HepG2 (cell line): ENCODE data around the gene JPH2. TPM values are rescaled to one million over a fixed set of nuclear protein-coding genes. Genes with fewer than 3 reads are reported as not detected.

ENCODE experiments used
- CBX5 ChIP-seq: sonication (generic); formaldehyde crosslinking; IDR thresholded peaks from 2 replicates; pipeline ENCODE4 v1.4.0; 2020; ENCODE audit warnings: missing genetic modification reagents, borderline replicate concordance
- CHD4 ChIP-seq: fragments of 200-600 bp; sonication (generic); IDR thresholded peaks from 2 replicates; pipeline ENCODE4 v1.7.0; 2017; ENCODE audit warnings: mild to moderate bottlenecking, low read length, borderline replicate concordance
- GATA4 ChIP-seq: sonication (generic); IDR thresholded peaks from 2 replicates; pipeline ENCODE4 v1.6.1; 2016; ENCODE audit warnings: antibody characterized with exemption, low read depth, borderline replicate concordance
- HMG20B ChIP-seq: conservative IDR thresholded peaks from 2 replicates; pipeline ENCODE4 v1.6.1; 2016; ENCODE audit warnings: missing genetic modification reagents, missing compliant biosample characterization
- KDM2A ChIP-seq: sonication (generic); formaldehyde crosslinking; IDR thresholded peaks from 2 replicates; pipeline ENCODE4 v1.4.0; 2020; ENCODE audit warnings: low read depth, missing genetic modification reagents, borderline replicate concordance
- MATR3 ChIP-seq: sonication (generic); formaldehyde crosslinking; IDR thresholded peaks from 2 replicates; pipeline ENCODE4 v1.4.0; 2020; ENCODE audit warnings: missing genetic modification reagents
- MXD4 ChIP-seq: IDR thresholded peaks from 2 replicates; pipeline ENCODE4 v1.6.1; 2016; ENCODE audit warnings: mild to moderate bottlenecking, missing biosample characterization, missing genetic modification reagents
- PHB2 ChIP-seq: fragments of 450-650 bp; IDR thresholded peaks from 2 replicates; pipeline ENCODE4 v1.6.1; 2018; ENCODE audit not compliant: partially characterized antibody
- PLSCR1 ChIP-seq: sonication (generic); formaldehyde crosslinking; IDR thresholded peaks from 2 replicates; pipeline ENCODE4 v1.5.0; 2020; ENCODE audit warnings: missing genetic modification reagents, mild to moderate bottlenecking, borderline replicate concordance
- SCMH1 ChIP-seq: sonication (generic); formaldehyde crosslinking; IDR thresholded peaks from 2 replicates; pipeline ENCODE4 v1.9.0; 2021; ENCODE audit warnings: missing genetic modification reagents, mild to moderate bottlenecking, borderline replicate concordance
- SETDB1 ChIP-seq: sonication (generic); formaldehyde crosslinking; IDR thresholded peaks from 2 replicates; pipeline ENCODE4 v1.5.1; 2020; ENCODE audit warnings: missing genetic modification reagents, mild to moderate bottlenecking, borderline replicate concordance
- SRSF4 ChIP-seq: fragments of 200-400 bp; formaldehyde crosslinking; IDR thresholded peaks from one replicate; pipeline ENCODE4 v1.6.1; 2018; ENCODE audit warnings: mild to moderate bottlenecking, low read depth, low read length, moderate library complexity; ENCODE audit not compliant: poor library complexity, severe bottlenecking
- U2AF1 ChIP-seq: fragments of 200-400 bp; formaldehyde crosslinking; optimal IDR thresholded peaks from 2 replicates; pipeline ENCODE3; 2017; ENCODE audit warnings: mild to moderate bottlenecking, low read depth, low read length
- XBP1 ChIP-seq: sonication (generic); formaldehyde crosslinking; IDR thresholded peaks from 2 replicates; pipeline ENCODE4 v1.5.0; 2020; ENCODE audit warnings: missing genetic modification reagents
- ZFP1 ChIP-seq: IDR thresholded peaks from 2 replicates; pipeline ENCODE4 v1.6.1; 2016
- ZIK1 ChIP-seq: sonication (generic); formaldehyde crosslinking; IDR thresholded peaks from 2 replicates; pipeline ENCODE4 v1.5.0; 2020; ENCODE audit warnings: mild to moderate bottlenecking, low read depth, missing genetic modification reagents, borderline replicate concordance
- ZNF17 ChIP-seq: sonication (generic); formaldehyde crosslinking; IDR thresholded peaks from 2 replicates; pipeline ENCODE4 v1.5.0; 2020; ENCODE audit warnings: mild to moderate bottlenecking, missing genetic modification reagents
- ZNF251 ChIP-seq: sonication (generic); formaldehyde crosslinking; IDR thresholded peaks from 2 replicates; pipeline ENCODE4 v1.9.0; 2021; ENCODE audit warnings: mild to moderate bottlenecking, missing genetic modification reagents
- ZNF382 ChIP-seq: sonication (generic); formaldehyde crosslinking; IDR thresholded peaks from 2 replicates; pipeline ENCODE4 v1.5.0; 2020; ENCODE audit warnings: missing genetic modification reagents, mild to moderate bottlenecking, borderline replicate concordance
- ZNF383 ChIP-seq: sonication (generic); formaldehyde crosslinking; IDR thresholded peaks from 2 replicates; pipeline ENCODE4 v1.4.0; 2020; ENCODE audit warnings: missing genetic modification reagents, mild to moderate bottlenecking, borderline replicate concordance
- ZNF564 ChIP-seq: sonication (generic); formaldehyde crosslinking; IDR thresholded peaks from 2 replicates; pipeline ENCODE4 v1.8.1; 2023; ENCODE audit warnings: mild to moderate bottlenecking, missing genetic modification reagents
- polyA plus RNA-seq, 8 experiments: library from polyadenylated mRNA; depleted of rRNA in 3 of 8; stranded (reverse) in 7 of 8; unstranded in 1 of 8; fragments of >200 nt; fragmentation: Illumina TruSeq in 4 of 8; extraction: Trizol in 4 of 8; gene quantifications; 2 replicates each; pipeline versions ENCODE4 v1.2.1 to v1.2.3, GENCODE V29; 2011 to 2016; ENCODE audit warnings: low read depth in 4 of 8, missing spikeins in 1 of 8, mixed read lengths in 1 of 8; ENCODE audit not compliant: insufficient read depth in 1 of 8
- total RNA-seq, 5 experiments: library from RNA; depleted of rRNA; stranded (reverse); fragments of >200 nt; fragmentation: Illumina TruSeq; extraction: Trizol; gene quantifications; 2 replicates each; pipeline ENCODE4 v1.2.3, GENCODE V29; 2016; ENCODE audit warnings: low read depth in 1 of 5
- TF ChIP-seq, protein P1 (sequence below): sonication (generic); formaldehyde crosslinking; IDR thresholded peaks from 2 replicates; pipeline ENCODE4 v1.8.1; 2023; ENCODE audit warnings: missing genetic modification reagents, mild to moderate bottlenecking, borderline replicate concordance
- TF ChIP-seq, protein P2 (sequence below): sonication (generic); formaldehyde crosslinking; IDR thresholded peaks from 2 replicates; pipeline ENCODE4 v1.9.0; 2021; ENCODE audit warnings: missing genetic modification reagents, borderline replicate concordance
- TF ChIP-seq, protein P3 (sequence below): sonication (generic); formaldehyde crosslinking; IDR thresholded peaks from 2 replicates; pipeline ENCODE4 v1.5.0; 2020; ENCODE audit warnings: mild to moderate bottlenecking, missing genetic modification reagents
- TF ChIP-seq, protein P4 (sequence below), 2 experiments: sonication (generic) in 1 of 2; formaldehyde crosslinking in 1 of 2; IDR thresholded peaks; 2 replicates each; pipeline versions ENCODE4 v1.4.0 to v1.6.1; 2018 to 2020; ENCODE audit warnings: missing genetic modification reagents in 2 of 2, borderline replicate concordance in 1 of 2, low read depth in 1 of 2, mild to moderate bottlenecking in 1 of 2, missing biosample characterization in 1 of 2

Gene JPH2
- total and polyA plus RNA-seq, 2 of the 13 experiments (the other 11 are each of a cell fraction or from before 2014, with no cell fraction given) = 0.42 TPM; not detected in 1

DNA sequence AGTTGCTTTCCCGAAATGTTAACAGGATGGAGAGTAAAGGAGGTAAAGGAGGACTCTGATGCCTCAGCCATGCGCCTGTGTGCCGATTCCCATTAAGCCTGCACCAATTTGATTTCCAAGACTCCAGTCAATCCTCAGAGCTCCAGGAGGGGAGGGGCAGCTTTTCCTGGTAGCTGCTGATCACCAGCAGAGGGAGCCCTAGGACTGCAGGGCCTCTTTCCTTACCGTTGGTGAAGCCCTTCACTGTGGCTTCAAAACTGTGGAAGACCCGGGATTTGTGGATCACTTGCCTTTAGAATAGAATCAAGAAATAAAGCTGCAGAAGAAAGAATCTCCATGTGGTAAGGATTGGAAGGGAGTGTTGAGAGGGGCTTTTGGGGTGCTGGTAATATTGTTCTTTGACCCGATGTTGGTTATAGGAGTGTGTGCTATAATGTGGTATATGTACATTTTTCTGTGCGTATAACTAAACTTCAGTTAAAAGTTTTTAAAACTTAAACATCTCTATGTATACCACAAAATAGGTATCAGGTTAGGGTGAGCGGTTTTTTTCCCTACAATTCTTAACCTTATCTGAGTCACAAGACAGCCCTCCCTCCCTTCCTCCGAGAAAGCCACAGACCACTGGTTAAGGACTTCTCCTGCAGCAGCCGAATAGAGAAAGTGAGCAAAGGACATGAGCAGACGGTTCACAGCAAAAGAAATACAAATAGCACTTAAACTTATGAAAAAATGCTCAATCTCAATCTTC, 30.5 kb upstream of the JPH2 start (continued):
- no peak for TF ChIP-seq ZNF383
- TF ChIP-seq U2AF1 = no peak
- TF ChIP-seq SCMH1 = no peak
- no peak for TF ChIP-seq ZNF382 (CRISPR knock-in tag)
- peak; percentile 54; the same call in 1 of the 2 replicates for TF ChIP-seq CBX5
- no peak for TF ChIP-seq SETDB1 (CRISPR knock-in tag)
- TF ChIP-seq KDM2A (CRISPR knock-in tag) = peak; percentile 73; the same call in 1 of the 2 replicates
- no peak for TF ChIP-seq ZIK1 (CRISPR knock-in tag)
- no peak for TF ChIP-seq HMG20B (CRISPR knock-in tag)
- TF ChIP-seq, protein P1, sequence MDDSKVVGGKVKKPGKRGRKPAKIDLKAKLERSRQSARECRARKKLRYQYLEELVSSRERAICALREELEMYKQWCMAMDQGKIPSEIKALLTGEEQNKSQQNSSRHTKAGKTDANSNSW (CRISPR knock-in tag) = no peak
- no peak for TF ChIP-seq ZNF564 (CRISPR knock-in tag)
- TF ChIP-seq PHB2 = no peak
- TF ChIP-seq, protein P2, sequence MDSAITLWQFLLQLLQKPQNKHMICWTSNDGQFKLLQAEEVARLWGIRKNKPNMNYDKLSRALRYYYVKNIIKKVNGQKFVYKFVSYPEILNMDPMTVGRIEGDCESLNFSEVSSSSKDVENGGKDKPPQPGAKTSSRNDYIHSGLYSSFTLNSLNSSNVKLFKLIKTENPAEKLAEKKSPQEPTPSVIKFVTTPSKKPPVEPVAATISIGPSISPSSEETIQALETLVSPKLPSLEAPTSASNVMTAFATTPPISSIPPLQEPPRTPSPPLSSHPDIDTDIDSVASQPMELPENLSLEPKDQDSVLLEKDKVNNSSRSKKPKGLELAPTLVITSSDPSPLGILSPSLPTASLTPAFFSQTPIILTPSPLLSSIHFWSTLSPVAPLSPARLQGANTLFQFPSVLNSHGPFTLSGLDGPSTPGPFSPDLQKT = no peak
- TF ChIP-seq, protein P3, sequence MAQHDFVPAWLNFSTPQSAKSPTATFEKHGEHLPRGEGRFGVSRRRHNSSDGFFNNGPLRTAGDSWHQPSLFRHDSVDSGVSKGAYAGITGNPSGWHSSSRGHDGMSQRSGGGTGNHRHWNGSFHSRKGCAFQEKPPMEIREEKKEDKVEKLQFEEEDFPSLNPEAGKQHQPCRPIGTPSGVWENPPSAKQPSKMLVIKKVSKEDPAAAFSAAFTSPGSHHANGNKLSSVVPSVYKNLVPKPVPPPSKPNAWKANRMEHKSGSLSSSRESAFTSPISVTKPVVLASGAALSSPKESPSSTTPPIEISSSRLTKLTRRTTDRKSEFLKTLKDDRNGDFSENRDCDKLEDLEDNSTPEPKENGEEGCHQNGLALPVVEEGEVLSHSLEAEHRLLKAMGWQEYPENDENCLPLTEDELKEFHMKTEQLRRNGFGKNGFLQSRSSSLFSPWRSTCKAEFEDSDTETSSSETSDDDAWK (CRISPR knock-in tag) = no peak
- TF ChIP-seq, protein P4, sequence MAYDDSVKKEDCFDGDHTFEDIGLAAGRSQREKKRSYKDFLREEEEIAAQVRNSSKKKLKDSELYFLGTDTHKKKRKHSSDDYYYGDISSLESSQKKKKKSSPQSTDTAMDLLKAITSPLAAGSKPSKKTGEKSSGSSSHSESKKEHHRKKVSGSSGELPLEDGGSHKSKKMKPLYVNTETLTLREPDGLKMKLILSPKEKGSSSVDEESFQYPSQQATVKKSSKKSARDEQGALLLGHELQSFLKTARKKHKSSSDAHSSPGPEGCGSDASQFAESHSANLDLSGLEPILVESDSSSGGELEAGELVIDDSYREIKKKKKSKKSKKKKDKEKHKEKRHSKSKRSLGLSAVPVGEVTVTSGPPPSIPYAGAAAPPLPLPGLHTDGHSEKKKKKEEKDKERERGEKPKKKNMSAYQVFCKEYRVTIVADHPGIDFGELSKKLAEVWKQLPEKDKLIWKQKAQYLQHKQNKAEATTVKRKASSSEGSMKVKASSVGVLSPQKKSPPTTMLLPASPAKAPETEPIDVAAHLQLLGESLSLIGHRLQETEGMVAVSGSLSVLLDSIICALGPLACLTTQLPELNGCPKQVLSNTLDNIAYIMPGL (CRISPR knock-in tag; IDR thresholded peaks at IDR 0.05; ENCODE audit: borderline replicate concordance in 1 of 2, low read depth in 1 of 2) = peak; percentile 52 to 77; a peak in 2 of 4 replicates
- TF ChIP-seq XBP1 = no peak
- no peak for TF ChIP-seq MATR3
- 0 out of 2 replicates have a peak, but pooled peaks have one; percentile 37 for TF ChIP-seq MXD4 (CRISPR knock-in tag)
- TF ChIP-seq ZFP1 = no peak
- no peak for TF ChIP-seq ZNF17 (CRISPR knock-in tag)
- TF ChIP-seq SRSF4 = no peak
- no peak for TF ChIP-seq CHD4
- no peak for TF ChIP-seq GATA4
- TF ChIP-seq PLSCR1 (CRISPR knock-in tag) = no peak
- TF ChIP-seq ZNF251 = no peak
